Measurements from ENCODE around the gene TACC2.
"Not testable (repeated sequence)": the region's sequence is repeated elsewhere in the genome, so short reads cannot be mapped to it uniquely, and the experiment has no call there.

TACC2 gene

DNA sequence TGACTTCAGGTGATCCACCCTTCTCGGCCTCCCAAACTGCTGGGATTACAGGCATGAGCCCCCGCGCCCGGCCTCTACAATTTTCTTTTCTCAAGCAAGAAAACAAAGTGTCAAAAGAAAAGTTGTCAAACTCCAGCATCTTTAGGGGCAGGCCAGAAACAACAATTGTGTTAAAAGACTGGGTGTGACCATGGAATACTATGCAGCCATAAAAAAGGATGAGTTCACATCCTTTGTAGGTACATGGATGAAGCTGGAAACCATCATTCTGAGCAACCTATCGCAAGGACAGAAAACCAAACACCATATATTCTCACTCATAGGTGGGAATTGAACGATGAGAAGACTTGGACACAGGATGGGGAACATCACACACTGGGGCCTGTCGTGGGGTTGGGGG, 34.3 kb downstream of the TACC2 start:
- DNase-seq (ENCODE audit: low spot score): not testable (repeated sequence)

- no peak for DNase-seq (ENCODE audit: low spot score)
Observed at GRCh38 chr10:122029499-122030199, 40.7 kb downstream of the TACC2 start.

GRCh38 chr10:122030200-122030552, 41.2 kb downstream of the TACC2 start:
- DNase-seq (ENCODE audit: low spot score): no peak

- no peak for DNase-seq (ENCODE audit: low spot score)
Observed at GRCh38 chr10:122033224-122033926, 44.4 kb downstream of the TACC2 start.

GRCh38 chr10:122034149-122034756, 45.3 kb downstream of the TACC2 start:
- peak; percentile 11 for DNase-seq (ENCODE audit: low spot score)

GRCh38 chr10:122040786-122041185, 51.8 kb downstream of the TACC2 start:
- DNase-seq (ENCODE audit: low spot score): no peak

DNA sequence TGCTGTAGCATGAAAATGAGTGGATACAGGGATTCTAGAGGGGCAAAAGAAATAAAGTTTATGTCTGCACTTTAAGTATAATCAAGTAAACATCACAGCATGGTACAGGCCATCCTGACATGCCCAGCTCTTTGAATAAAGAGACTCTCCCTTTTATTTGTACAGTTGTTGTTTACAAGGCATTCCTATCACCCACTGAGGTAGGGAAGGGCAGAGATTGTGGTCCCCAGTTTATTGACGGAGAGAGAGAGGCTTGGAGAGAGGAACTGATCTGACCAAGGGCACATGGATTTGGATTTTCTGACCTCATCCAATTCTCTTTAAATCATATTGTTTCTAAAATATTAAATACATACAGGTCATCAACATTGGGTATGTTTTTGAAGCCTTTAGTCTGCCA, 53.9 kb downstream of the TACC2 start:
- DNase-seq (ENCODE audit: low spot score): no peak

GRCh38 chr10:122044045-122044661, 55.2 kb downstream of the TACC2 start:
- DNase-seq (ENCODE audit: low spot score): no peak

DNA sequence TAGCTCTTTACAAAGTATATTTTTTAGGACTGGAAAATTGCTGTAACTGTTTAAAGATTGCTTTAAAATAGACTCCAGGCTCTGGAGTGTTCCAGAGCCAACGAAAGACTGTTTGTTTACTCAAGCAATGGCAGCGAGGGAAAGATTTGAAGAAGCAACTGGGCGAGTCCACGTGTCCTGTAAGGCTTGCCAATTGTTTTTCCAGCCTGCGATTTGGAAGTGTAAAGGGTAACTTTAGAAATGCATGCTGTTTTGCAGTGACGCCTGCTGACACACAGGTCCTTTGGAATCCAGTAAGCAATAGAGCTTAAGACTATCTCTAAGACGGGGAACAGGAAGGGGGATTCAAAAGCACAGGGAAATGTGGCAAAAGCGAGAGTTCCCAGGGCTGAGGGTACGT, 55.8 kb downstream of the TACC2 start:
- DNase-seq (ENCODE audit: low spot score): no peak

DNA sequence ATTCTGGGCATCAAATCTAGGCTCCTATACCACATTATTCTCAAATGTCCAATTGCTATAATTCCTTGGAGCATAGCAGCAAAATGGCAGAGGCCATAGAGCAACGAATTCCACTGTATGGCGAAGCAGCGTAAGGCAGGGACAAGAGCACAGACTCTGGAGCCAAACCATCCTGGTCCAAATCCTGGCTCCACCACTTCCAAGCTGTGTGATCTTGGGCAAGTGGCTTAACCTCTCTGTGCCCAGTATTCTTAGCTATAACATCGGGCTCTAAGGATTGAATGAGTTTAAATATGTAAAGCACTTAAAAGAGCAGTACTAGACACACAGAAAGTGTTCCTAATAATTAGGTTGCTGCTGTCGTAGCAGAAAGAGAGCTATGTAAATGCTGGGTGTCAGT, 56.2 kb downstream of the TACC2 start:
- DNase-seq (ENCODE audit: low spot score): no peak

GRCh38 chr10:122047560-122047959, 58.6 kb downstream of the TACC2 start:
- DNase-seq (ENCODE audit: low spot score): no peak

DNA sequence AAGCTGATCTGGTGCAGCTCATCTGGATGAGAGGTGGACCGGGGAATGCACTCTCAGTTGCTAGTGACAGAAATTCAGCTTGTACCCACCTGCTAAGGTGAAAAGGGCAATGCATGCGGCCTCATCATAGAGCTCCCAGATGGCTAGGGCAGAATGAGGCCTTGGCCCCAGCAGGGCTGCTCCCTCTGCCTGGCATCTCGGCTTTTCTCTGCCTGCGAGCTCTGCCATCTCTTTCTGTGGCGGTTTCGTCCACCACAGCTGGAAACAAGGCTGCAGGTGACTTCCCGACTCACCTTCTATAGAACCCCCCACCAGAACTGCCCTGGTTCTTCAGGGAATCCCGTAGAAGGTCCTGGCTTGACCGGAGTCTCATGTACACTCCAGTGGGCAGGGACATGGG, 60.1 kb downstream of the TACC2 start:
- DNase-seq (ENCODE audit: low spot score): no peak

GRCh38 chr10:122050311-122050710, 61.3 kb downstream of the TACC2 start:
- DNase-seq (ENCODE audit: low spot score): no peak

DNA sequence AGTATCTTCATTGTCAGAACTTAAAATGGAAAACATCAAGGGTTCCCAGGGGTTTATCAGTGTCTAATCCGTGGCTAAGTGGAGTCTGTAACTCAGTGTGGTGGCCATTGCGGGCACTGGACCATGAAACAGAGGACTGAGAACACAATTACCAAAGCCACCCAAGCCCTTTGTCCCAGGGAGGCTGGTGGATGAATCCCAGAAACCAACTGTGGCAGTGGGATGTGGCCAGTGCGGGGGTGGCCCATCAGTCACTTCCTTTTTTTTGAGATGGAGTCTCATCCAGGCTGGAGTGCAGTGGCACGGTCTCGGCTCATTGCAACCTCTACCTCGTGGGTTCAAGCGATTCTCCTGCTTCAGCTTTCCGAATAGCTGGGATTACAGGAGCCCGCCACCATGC, 61.8 kb downstream of the TACC2 start:
- no peak for DNase-seq (ENCODE audit: low spot score)

DNA sequence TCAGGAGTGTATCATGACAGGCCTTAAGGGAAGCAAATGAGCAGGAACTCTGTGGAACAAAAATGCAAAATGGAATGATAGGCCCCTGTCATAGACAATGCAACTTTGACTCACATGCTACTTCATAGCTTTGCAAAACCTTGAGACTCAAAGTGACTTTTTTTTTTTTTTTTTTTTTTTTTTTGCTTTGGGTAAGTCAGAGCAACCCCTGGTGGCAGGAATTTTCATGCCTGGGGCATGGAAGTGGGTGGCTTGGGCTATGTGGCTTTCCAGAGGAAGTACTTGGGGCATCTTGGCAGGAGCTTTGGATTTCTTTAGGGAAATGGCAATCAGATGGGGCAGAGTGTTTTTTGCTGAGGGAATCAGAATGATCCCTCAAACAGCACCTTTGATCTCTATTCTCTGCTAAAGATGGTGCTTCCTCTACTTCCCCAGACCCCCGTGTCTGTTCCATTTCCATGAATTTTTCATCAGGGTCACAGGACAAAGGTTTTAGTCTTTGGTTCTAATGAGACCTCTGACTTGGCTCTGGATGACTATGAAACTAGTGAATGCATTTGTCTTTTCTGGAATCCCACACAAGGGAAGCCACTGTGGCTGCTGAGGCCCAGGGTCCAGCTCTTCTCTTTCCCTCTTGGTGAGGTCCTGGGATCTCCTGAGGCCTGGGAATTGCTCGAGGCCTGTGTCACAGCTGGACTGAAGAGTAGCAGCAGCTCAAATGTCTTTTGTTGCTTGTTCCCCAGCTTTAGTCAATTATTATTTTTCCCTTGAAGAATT, 62.8 kb downstream of the TACC2 start:
- no peak for DNase-seq (ENCODE audit: low spot score)

DNA sequence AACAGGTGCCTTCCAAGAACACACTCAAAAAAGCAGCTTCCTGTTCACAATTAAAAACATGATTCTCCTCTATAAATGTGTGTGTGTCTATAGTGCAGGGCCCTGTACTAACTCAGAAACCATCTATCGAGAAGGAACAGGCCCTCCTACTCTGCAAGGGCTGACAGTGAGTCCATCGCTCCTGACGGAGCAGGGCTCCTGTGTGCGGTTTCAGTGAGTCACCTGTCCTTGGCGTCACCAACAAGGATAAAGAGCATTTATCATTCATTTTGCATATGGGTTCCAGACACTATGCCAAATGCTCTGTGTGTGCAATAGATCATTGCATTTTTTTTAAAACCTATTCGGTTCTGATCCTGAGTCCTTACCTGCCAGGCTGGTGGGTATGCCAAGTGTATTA, 63.7 kb downstream of the TACC2 start:
- no peak for DNase-seq (ENCODE audit: low spot score)

DNA sequence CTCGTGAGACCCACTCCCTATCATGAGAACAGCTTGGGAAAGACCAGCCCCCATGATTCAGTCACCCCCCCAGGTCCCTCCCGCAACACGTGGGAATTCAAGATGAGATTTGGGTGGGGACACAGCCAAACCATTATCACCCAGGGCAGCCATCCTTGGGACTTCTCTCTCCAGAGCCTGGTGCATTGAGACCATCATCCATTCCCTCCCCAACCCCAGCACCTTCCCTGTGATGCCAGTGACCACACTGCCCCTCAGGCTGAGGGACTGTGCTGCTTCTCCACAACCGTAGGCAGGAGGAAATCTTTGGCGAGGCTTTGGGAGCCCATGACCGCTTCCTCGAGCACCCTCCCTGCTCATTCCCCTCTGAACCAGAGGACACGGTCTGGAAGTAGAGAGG, 64.4 kb downstream of the TACC2 start:
- no peak for DNase-seq (ENCODE audit: low spot score)

- DNase-seq (ENCODE audit: low spot score): no peak
Observed at GRCh38 chr10:122054048-122055025, 65.4 kb downstream of the TACC2 start.

DNA sequence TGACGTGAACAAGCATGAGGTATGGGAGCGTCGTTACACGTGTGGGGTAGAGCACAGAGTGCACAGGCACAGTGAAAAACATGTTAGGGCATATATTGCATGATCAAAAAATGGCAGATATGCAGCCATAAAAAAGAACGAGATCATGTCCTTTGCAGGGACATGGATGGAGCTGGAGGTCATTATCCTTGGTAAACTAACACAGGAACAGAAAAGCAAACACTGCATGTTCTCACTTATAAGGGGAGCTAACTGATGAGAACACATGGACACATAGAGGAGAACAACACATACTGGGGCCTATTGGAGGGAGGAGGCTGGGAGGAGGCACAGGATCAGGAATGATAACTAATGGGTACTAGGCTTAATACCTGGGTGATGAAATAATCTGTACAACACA, 66.3 kb downstream of the TACC2 start:
- DNase-seq (ENCODE audit: low spot score): no peak

GRCh38 chr10:122056431-122057094, 67.6 kb downstream of the TACC2 start:
- no peak for DNase-seq (ENCODE audit: low spot score)

Measured in putamen (tissue), 1 donor.